ENCODE results near the gene SLC23A2. TPM values are rescaled to one million over a fixed set of nuclear protein-coding genes. Genes with fewer than 3 reads are reported as not detected.

The SLC23A2 gene
- polyA plus RNA-seq, 3 donors = 3.3 to 28.4 (median 6.4) TPM

DNA sequence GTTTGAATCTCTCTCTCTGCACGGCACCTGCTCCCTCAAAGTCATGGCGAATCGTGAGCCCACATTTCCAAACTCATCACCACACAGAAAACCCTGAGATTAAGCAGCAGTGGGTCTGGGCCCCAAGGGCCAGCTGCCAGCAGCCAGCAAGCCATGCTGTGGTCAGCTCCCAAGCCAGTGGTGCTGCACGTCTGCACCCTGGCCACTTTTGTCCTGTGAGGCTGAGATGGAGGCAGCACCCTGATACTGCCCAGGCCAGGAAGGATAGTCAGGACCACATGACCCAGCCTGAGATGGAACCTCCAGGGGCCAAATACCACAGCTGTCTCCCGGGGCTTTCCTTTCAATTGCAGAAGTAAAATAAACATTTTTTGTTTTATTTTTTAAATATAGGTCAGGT, 185.7 kb downstream of the SLC23A2 start:
- peaks cover 0 to 1% (median 0%) of the 10 kb centered on the region in 3 donors for H3K27me3 Mint-ChIP-seq (ENCODE audit: low read depth in 3 of 3)
- Histone ChIP-seq H3K4me1 (ENCODE audit: control insufficient read depth in 1 of 2, insufficient read depth in 2 of 2, low read length in 2 of 2) (peaks cover 94 to 100% of the 10 kb centered on the region in 2 donors), H3K27ac (ENCODE audit: low read depth in 1 of 2, low read length in 2 of 2) (peak overlapping the region; percentile 96 to 100), H3K4me3 (replicated peaks in 1 of 3; ENCODE audit: low read depth in 2 of 3, low read length in 3 of 3) (peak overlapping the region in 1 of 3 experiments; percentile 68), H3K9ac (ENCODE audit: insufficient read depth, low read length, poor library complexity, severe bottlenecking) (peak overlapping the region; percentile 98), H3K27me3 (ENCODE audit: control insufficient read depth in 2 of 2, insufficient read depth in 2 of 2, low read length in 2 of 2) (no peaks in the 10 kb centered on the region), H2AFZ (ENCODE audit: insufficient read depth, low read depth, low read length, poor library complexity, severe bottlenecking) (no peak overlapping the region), H3K9me3 (replicated peaks in 1 of 2; ENCODE audit: control insufficient read depth in 1 of 2, insufficient read depth in 1 of 2, low read length in 2 of 2) (no peaks in the 10 kb centered on the region), H4K20me1 (ENCODE audit: insufficient read depth, low read length) (peaks cover 59% of the 10 kb centered on the region), H3K36me3 (replicated peaks in 1 of 2; ENCODE audit: control insufficient read depth in 1 of 2, insufficient read depth in 2 of 2, low read length in 2 of 2) (peaks cover 37 to 55% of the 10 kb centered on the region in 2 donors), H3K79me2 (ENCODE audit: insufficient read depth, low read length) (peaks cover 89% of the 10 kb centered on the region), H3K4me2 (replicated peaks; ENCODE audit: extremely low read depth, low read length, poor library complexity, severe bottlenecking) (peak overlapping the region; percentile 75)
- no peak for TF ChIP-seq CTCF (IDR thresholded peaks at IDR 0.05)
- intact Hi-C loops (cut with micrococcal nuclease) = loop anchor here in 1 of 2 donors (10.0 kb wide), 1 partner anchor 269 kb away; no protein-coding TSS in a partner anchor
- H3K27ac Mint-ChIP-seq = peak overlapping the region; percentile 100
- 66% methylated on average over 4 of the region's 5 CpGs for WGBS (ENCODE audit: insufficient coverage)
- peaks cover 89% of the 10 kb centered on the region for H3K4me1 Mint-ChIP-seq
- H3K9me3 Mint-ChIP-seq = no peaks in the 10 kb centered on the region
- DNase-seq = peak; percentile 61 to 91 (median 63)
- peak overlapping the region; percentile 53 to 79 for H3K4me3 Mint-ChIP-seq
- peaks cover 51 to 79% of the 10 kb centered on the region in 2 donors for H3K36me3 Mint-ChIP-seq

- intact Hi-C loops (cut with micrococcal nuclease) = loop anchor here in 1 of 2 donors (10.0 kb wide), 1 partner anchor 270 kb away; no protein-coding TSS in a partner anchor
- H2AFZ ChIP-seq (ENCODE audit: insufficient read depth, low read depth, low read length, poor library complexity, severe bottlenecking) = no peak overlapping the region
- peak overlapping the region; percentile 86 to 94 for H3K4me3 Mint-ChIP-seq
- H3K4me3 ChIP-seq (replicated peaks in 1 of 3; ENCODE audit: low read depth in 2 of 3, low read length in 3 of 3) = peak overlapping the region; percentile 24 to 68 (median 39)
- no peaks in the 10 kb centered on the region for H3K27me3 ChIP-seq (ENCODE audit: control insufficient read depth in 2 of 2, insufficient read depth in 2 of 2, low read length in 2 of 2)
- peaks cover 89% of the 10 kb centered on the region for H3K79me2 ChIP-seq (ENCODE audit: insufficient read depth, low read length)
- H3K4me1 Mint-ChIP-seq = peaks cover 93% of the 10 kb centered on the region
- DNase-seq = peak; percentile 96 to 99 (median 97)
- TF ChIP-seq CTCF (IDR thresholded peaks at IDR 0.05) = peak; percentile 6
- H3K27ac Mint-ChIP-seq = peak overlapping the region; percentile 100
- peaks cover 59% of the 10 kb centered on the region for H4K20me1 ChIP-seq (ENCODE audit: insufficient read depth, low read length)
- H3K36me3 Mint-ChIP-seq = peaks cover 49 to 79% of the 10 kb centered on the region in 2 donors
- H3K27me3 Mint-ChIP-seq (ENCODE audit: low read depth in 3 of 3) = peaks cover 0 to 1% (median 0%) of the 10 kb centered on the region in 3 donors
- 2% methylated on average over 18 of the region's 20 CpGs for WGBS (ENCODE audit: insufficient coverage)
- H3K9me3 Mint-ChIP-seq = no peaks in the 10 kb centered on the region
- peak overlapping the region; percentile 98 for H3K9ac ChIP-seq (ENCODE audit: insufficient read depth, low read length, poor library complexity, severe bottlenecking)
- H3K4me1 ChIP-seq (ENCODE audit: control insufficient read depth in 1 of 2, insufficient read depth in 2 of 2, low read length in 2 of 2) = peaks cover 94 to 100% of the 10 kb centered on the region in 2 donors
- peaks cover 31 to 57% of the 10 kb centered on the region in 2 donors for H3K36me3 ChIP-seq (replicated peaks in 1 of 2; ENCODE audit: control insufficient read depth in 1 of 2, insufficient read depth in 2 of 2, low read length in 2 of 2)
- peak overlapping the region; percentile 96 to 100 for H3K27ac ChIP-seq (ENCODE audit: low read depth in 1 of 2, low read length in 2 of 2)
- H3K9me3 ChIP-seq (replicated peaks in 1 of 2; ENCODE audit: control insufficient read depth in 1 of 2, insufficient read depth in 1 of 2, low read length in 2 of 2) = no peaks in the 10 kb centered on the region
- H3K4me2 ChIP-seq (replicated peaks; ENCODE audit: extremely low read depth, low read length, poor library complexity, severe bottlenecking) = peak overlapping the region; percentile 75
Observed at GRCh38 chr20:4814696-4815252, 186.5 kb downstream of the SLC23A2 start.
